NB4 (cell line): ENCODE data around the gene LAMA1.

ENCODE experiments used
- DNase-seq: peaks from one replicate; pipeline ENCODE4 v3.0.0; 2010; ENCODE audit warnings: low read depth
- H3K4me3 ChIP-seq: one replicate; pipeline ENCODE4 v1.5.1; 2011; ENCODE audit warnings: mild to moderate bottlenecking, low read depth, low read length, moderate library complexity
- CTCF ChIP-seq: IDR thresholded peaks from one replicate; pipeline ENCODE4 v1.5.1; 2012; ENCODE audit warnings: low read depth, low read length
- MAX ChIP-seq: IDR thresholded peaks from 2 replicates; pipeline ENCODE4 v1.6.1; 2011; ENCODE audit warnings: low read depth, low read length
- MYC ChIP-seq: IDR thresholded peaks from 2 replicates; pipeline ENCODE4 v1.6.1; 2011; ENCODE audit warnings: low read depth, low read length
- POLR2A ChIP-seq: IDR thresholded peaks from 2 replicates; pipeline ENCODE4 v1.6.1; 2011; ENCODE audit warnings: mild to moderate bottlenecking; ENCODE audit not compliant: insufficient read length; ENCODE audit errors: extremely low read depth

LAMA1 gene

DNA sequence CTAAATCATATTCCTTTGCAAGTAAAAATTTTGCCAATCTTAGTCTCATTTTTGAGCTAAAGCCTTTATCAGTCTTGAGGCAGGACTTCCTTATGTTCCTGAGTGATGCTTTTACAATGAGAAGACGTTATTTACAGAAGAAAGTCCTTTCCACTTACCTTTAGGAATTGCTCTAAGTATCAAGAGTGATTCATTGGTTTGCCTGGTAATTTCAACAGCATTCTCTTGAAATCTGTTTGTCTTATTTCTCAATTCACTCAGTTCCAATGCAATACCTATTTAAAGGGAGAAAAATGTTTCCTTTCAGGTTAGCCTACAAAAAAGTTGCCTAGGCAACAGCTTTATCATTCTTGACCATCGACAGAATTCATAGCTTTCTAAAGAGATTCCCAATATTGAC is 137.2 kb downstream of the LAMA1 start:
- no peak for TF ChIP-seq MYC
- TF ChIP-seq CTCF = no peak
- no peak for TF ChIP-seq MAX
- no peak overlapping the region for H3K4me3 ChIP-seq
- DNase-seq = no peak

GRCh38 chr18:6979954-6980353 is 137.6 kb downstream of the LAMA1 start:
- DNase-seq = no peak
- TF ChIP-seq MAX (no peak), POLR2A (no peak), CTCF (no peak), MYC (no peak)
- no peak overlapping the region for H3K4me3 ChIP-seq

DNA sequence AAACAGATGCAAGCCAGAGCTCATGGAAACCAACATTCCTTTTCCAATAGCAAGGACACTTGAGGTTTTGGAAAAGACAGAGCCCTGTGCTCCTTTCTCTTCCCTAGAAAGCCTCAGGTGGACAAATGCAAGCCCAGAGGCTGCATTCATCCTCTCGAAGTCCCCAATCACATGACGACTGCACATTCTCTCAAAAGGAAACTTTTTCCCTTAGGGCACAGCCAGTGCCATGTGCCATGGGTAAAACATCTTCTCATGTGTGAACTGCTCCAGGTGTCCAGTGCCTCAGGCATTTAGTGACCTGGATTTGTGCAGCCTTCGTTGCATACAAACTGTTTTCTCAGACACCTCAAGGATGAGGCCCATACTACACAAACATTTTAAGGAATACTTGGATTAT is 140.7 kb downstream of the LAMA1 start:
- TF ChIP-seq MAX (no peak), POLR2A (no peak)
- DNase-seq = no peak
- no peak overlapping the region for H3K4me3 ChIP-seq

GRCh38 chr18:6975084-6975483 is 142.5 kb downstream of the LAMA1 start:
- TF ChIP-seq MAX (no peak), MYC (no peak), CTCF (no peak), POLR2A (no peak)
- DNase-seq = no peak
- H3K4me3 ChIP-seq = no peak overlapping the region

- no peak for DNase-seq
Observed at GRCh38 chr18:6971823-6972478, 145.6 kb downstream of the LAMA1 start.

More at GRCh38 chr18:6971823-6972478, 145.6 kb downstream of the LAMA1 start:
- H3K4me3 ChIP-seq = no peak overlapping the region
- TF ChIP-seq CTCF (no peak), POLR2A (no peak), MAX (no peak), MYC (no peak)
